ENCODE measurements around the gene DNAJC16. TPM values are rescaled to one million over a fixed set of nuclear protein-coding genes. Genes with fewer than 3 reads are reported as not detected.

Gene DNAJC16
- total RNA-seq, 1 donor from 2014 or later, result 22.8 TPM

DNA sequence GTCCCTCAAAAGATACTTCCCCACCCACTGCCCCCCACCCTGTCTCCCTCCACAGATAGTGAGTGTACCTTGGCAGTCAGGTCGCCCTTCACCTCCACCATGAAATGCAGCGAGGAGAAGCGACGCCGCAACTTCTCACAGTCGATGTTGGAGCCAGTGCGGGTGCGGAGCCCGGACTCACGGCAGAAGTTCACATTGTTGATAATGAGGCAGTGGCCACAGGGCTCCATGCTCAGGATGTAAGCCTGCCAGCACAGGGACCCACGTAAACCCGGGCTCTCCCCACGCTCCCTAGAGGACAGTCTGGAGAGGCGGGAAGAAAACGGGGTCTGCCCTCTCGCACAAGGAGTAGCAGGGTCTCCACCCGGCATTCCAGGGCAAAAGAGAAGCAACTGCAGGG is 19.8 kb upstream of the DNAJC16 start:
- H3K4me1 Mint-ChIP-seq (ENCODE audit: low read depth), result no peaks in the 10 kb centered on the region
- TF ChIP-seq, protein P1, sequence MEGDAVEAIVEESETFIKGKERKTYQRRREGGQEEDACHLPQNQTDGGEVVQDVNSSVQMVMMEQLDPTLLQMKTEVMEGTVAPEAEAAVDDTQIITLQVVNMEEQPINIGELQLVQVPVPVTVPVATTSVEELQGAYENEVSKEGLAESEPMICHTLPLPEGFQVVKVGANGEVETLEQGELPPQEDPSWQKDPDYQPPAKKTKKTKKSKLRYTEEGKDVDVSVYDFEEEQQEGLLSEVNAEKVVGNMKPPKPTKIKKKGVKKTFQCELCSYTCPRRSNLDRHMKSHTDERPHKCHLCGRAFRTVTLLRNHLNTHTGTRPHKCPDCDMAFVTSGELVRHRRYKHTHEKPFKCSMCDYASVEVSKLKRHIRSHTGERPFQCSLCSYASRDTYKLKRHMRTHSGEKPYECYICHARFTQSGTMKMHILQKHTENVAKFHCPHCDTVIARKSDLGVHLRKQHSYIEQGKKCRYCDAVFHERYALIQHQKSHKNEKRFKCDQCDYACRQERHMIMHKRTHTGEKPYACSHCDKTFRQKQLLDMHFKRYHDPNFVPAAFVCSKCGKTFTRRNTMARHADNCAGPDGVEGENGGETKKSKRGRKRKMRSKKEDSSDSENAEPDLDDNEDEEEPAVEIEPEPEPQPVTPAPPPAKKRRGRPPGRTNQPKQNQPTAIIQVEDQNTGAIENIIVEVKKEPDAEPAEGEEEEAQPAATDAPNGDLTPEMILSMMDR (IDR thresholded peaks at IDR 0.05), result no peak
- peaks cover 4% of the 10 kb centered on the region for H3K36me3 Mint-ChIP-seq (ENCODE audit: low read depth)
- no peaks in the 10 kb centered on the region for H3K9me3 Mint-ChIP-seq (ENCODE audit: low read depth)
- no peak overlapping the region for H3K4me3 Mint-ChIP-seq (ENCODE audit: unreplicated experiment)
- DNase-seq (ENCODE audit: low spot score), result no peak
- H3K27me3 Mint-ChIP-seq (ENCODE audit: low read depth), result no peaks in the 10 kb centered on the region
- no peak overlapping the region for H3K27ac Mint-ChIP-seq (ENCODE audit: unreplicated experiment)

DNA sequence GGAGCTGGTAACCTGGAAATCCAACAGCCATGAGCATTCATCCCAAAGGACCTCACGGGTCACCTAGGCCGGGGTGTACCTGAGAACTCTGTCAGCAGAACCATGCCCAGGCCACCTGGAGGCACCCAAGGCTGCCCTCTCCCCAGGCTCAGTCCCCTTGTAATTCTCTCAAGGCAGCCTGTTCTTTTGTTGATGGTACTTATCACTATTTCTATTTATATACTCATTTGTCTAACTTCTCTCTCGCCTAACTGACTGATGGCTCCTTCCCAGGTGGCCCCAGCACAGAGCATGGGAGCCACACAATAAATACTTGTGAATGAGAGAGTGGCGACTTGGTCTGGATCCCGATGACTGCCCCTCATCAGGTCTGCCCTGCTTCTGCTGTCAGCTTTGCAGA is 19.4 kb upstream of the DNAJC16 start:
- peaks cover 6% of the 10 kb centered on the region for H3K36me3 Mint-ChIP-seq (ENCODE audit: low read depth)
- no peak for DNase-seq (ENCODE audit: low spot score)
- no peak overlapping the region for H3K4me3 Mint-ChIP-seq (ENCODE audit: unreplicated experiment)
- no peaks in the 10 kb centered on the region for H3K27me3 Mint-ChIP-seq (ENCODE audit: low read depth)
- no peaks in the 10 kb centered on the region for H3K4me1 Mint-ChIP-seq (ENCODE audit: low read depth)
- TF ChIP-seq, protein P1 (IDR thresholded peaks at IDR 0.05), result no peak
- no peaks in the 10 kb centered on the region for H3K9me3 Mint-ChIP-seq (ENCODE audit: low read depth)
- no peak overlapping the region for H3K27ac Mint-ChIP-seq (ENCODE audit: unreplicated experiment)

DNA sequence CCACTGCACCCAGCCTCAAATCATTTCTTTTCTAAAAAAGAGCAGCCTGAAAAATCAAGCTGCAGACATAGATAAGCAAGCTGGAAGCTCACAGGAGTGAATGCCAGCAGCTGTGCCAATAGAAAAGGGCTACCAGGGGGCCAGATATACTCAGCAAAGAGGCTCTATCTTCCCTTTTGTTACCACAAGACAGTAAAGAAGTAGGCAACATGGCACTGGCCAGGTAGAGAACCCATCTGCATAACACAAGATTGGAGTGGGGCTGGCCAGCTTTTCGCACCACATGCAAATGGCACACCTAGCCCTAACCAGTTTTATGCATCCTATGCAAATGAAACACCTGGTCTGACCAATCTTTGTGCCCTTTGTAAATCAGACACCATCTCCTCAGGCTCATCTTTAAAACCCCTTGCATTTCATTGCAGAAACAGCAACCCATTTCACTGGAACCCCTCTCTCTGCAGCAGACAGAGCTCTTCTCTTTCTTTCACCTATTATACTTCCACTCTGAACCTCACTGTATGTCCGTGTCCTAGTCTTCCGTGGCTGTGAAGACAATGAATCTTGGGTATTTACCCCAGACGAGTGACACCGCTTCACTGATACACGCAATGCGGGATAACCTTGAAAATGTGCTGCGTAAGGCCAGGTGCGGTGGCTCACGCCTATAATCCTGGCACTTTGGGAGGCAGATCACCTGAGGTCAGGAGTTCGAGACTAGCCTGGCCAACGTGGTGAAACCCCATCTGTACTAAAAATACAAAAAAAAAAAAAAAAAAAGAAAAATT is 17.8 kb upstream of the DNAJC16 start:
- H3K4me3 Mint-ChIP-seq (ENCODE audit: unreplicated experiment), result no peak overlapping the region
- peaks cover 8% of the 10 kb centered on the region for H3K36me3 Mint-ChIP-seq (ENCODE audit: low read depth)
- TF ChIP-seq, protein P1 (IDR thresholded peaks at IDR 0.05), result no peak
- H3K27ac Mint-ChIP-seq (ENCODE audit: unreplicated experiment), result no peak overlapping the region
- DNase-seq (ENCODE audit: low spot score), result no peak
- no peaks in the 10 kb centered on the region for H3K9me3 Mint-ChIP-seq (ENCODE audit: low read depth)
- H3K4me1 Mint-ChIP-seq (ENCODE audit: low read depth), result no peaks in the 10 kb centered on the region
- no peaks in the 10 kb centered on the region for H3K27me3 Mint-ChIP-seq (ENCODE audit: low read depth)

DNA sequence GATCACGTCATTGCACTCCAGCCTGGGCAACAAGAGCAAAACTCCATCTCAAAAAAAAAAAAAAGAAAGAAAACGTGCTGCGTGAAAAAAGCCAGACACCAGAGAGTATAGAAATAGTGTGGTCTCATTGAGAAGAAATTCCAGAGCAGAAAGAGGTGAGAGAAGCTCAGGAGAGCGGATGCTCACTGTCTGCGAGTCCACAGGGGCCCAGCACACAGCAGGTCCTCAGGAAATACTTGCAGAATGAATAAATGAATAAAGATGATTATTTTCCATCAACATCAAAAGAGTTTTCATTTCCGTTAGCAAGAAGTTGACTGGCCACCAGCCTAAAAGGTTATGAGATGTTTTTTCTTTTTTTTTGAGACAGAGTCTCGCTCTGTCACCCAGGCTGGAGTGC is 17.1 kb upstream of the DNAJC16 start:
- TF ChIP-seq, protein P1 (IDR thresholded peaks at IDR 0.05), result no peak
- H3K36me3 Mint-ChIP-seq (ENCODE audit: low read depth), result peaks cover 8% of the 10 kb centered on the region
- H3K27me3 Mint-ChIP-seq (ENCODE audit: low read depth), result no peaks in the 10 kb centered on the region
- H3K27ac Mint-ChIP-seq (ENCODE audit: unreplicated experiment), result no peak overlapping the region
- no peak overlapping the region for H3K4me3 Mint-ChIP-seq (ENCODE audit: unreplicated experiment)
- H3K4me1 Mint-ChIP-seq (ENCODE audit: low read depth), result no peaks in the 10 kb centered on the region
- H3K9me3 Mint-ChIP-seq (ENCODE audit: low read depth), result no peaks in the 10 kb centered on the region
- no peak for DNase-seq (ENCODE audit: low spot score)

DNA sequence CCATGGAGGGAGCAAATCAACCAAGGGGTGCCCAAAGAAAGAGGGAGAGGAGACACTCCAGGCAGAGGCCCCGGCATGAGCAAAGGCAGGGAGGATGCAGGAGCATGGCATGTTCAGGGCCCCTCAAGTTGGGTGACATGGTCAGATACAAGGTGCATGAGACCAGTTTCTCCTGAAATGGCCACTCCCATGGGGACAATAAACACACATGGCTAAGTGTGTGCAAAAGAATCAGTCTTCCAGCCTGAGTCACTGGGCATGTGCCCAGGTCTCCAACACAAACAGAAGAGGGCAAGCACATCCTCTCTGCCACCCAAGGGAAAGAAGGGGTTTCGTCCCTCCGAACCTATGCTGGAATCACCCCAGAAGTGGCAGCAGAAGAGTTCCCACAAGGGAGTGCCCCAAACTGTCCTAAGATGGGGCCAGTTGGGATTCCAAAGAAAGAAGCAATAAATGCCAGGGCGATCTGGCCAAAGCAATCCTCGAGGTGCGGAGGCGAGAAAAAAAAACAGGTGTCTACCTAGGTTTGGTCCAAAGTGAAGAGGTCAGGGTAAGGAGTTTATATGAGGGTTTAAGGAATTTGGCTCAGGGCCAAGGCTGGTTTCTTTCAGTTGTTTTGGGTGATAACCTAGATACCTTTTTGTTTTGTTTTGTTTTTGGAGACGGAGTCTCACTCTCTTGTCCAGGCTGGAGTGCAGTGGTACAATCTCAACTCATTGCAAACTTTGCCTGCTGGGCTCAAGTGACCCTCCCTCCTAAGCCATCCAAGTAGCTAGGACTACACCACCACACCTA is 15.8 kb upstream of the DNAJC16 start:
- Mint-ChIP-seq H3K36me3 (ENCODE audit: low read depth) (peaks cover 8% of the 10 kb centered on the region), H3K4me1 (ENCODE audit: low read depth) (no peaks in the 10 kb centered on the region), H3K4me3 (ENCODE audit: unreplicated experiment) (no peak overlapping the region), H3K9me3 (ENCODE audit: low read depth) (no peaks in the 10 kb centered on the region), H3K27me3 (ENCODE audit: low read depth) (no peaks in the 10 kb centered on the region), H3K27ac (ENCODE audit: unreplicated experiment) (no peak overlapping the region)
- TF ChIP-seq, protein P1 (IDR thresholded peaks at IDR 0.05), result no peak
- DNase-seq (ENCODE audit: low spot score), result no peak

Measured in chondrocyte (in vitro differentiated cells).